HT1080 (cell line): ENCODE data around the gene CCDC88C. TPM values are rescaled to one million over a fixed set of nuclear protein-coding genes. Genes with fewer than 3 reads are reported as not detected.
A peak's percentile ranks its signal among the peaks of the same experiment; 100 is the strongest.

ENCODE experiments used
- DNase-seq: peaks from one replicate; pipeline ENCODE4 v3.0.0-alpha.2; 2015; ENCODE audit warnings: low read depth
- total RNA-seq: library from RNA; depleted of rRNA; stranded (reverse); fragments of >200 nt; shearing (Covaris generic); gene quantifications from 2 replicates; pipeline ENCODE4 v1.2.3, GENCODE V29; 2014

CCDC88C gene
- total RNA-seq, 1 experiment from 2014 or later: 13.2 TPM

DNA sequence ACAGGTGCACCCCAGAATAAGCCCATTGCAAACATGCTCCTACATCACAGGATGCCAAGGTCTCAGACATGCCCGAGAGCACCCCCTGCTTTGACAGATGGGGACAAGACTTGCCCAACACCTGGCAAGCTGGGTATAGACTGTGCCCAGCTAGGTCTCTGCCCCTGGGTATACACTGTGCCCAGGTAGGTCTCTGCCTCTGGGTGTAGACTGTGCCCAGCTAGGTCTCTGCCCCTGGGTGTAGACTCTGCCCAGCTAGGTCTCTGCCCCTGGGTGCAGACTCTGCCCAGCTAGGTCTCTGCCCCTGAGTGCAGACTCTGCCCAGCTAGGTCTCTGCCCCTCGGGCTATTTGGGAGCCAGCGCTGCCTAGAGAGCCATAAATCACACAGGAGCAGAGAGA is 85.9 kb downstream of the CCDC88C start:
- DNase-seq: no peak

DNA sequence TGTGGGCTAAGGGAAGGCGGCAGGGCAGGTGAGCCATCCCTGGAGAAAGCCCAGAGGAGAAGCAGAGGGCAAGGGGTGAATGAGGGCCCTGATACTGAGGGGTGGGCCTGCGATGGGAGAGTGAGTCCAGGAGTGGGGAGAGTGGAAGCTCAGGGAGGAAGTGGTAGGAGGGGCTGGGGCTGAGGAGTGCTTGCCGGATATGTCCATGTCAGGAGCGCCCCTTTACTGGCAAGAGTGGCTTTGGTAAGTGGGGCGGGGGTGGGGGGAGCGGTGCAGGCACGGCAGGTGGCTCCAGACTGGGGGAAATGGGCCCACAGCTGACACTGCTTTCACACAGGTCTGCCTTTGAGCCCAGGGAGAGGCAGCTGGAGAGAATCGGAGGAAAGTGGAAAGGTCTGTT is 86.8 kb downstream of the CCDC88C start:
- no peak for DNase-seq

DNA sequence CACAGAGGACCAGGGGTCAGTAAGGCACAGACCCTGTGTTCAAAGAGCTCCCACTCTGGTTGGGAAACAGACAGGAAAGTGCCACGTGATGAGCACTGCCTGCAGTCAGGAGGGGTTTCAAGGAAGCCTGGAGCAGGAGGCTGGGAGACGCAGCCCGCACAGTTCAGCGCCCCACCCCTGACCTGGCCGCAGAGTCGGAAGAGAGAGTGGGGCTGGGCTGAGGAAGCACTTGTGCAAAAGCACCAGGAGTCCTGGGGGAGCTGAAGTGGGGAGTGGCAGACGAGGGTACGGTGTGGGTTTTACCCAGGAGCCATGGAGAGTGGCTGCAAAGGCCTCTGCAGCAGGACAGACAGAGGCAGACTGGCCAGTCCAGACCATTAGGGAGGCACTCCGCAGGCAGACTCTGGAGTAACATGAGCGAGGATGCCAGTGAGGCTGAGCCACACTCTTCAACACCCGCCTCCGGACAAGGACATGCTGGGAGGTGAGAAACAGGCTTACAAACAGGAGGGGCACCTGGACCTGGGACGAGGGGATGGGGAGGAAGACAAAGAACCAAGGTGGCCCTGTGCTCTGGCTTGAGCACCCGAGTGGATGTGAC is 87.4 kb downstream of the CCDC88C start:
- DNase-seq: no peak

DNA sequence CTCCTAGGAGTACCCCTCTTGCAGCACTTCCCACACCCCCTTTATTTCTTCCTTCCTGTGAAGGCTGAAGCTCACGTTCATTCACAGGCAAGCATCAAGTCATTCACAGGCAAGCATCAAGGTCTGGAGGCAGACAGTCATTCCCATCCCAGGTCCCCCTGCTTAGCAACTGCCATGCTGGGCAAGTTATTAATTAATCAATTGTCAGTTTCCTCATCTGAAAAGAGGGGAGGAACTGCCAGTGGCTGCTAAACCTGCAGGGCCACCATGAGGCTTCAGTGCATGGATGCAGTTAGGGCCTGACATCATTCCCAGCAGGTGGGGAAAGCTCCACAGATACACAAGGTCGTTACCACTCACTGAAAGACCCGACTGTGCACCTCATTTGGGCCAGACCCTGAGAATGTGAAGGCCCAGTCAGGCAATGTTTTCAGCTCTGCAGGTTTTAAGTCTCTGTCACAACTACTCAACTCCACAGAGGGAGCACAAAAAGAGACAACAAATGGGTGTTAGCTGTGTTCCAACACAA is 88.1 kb downstream of the CCDC88C start:
- no peak for DNase-seq

DNA sequence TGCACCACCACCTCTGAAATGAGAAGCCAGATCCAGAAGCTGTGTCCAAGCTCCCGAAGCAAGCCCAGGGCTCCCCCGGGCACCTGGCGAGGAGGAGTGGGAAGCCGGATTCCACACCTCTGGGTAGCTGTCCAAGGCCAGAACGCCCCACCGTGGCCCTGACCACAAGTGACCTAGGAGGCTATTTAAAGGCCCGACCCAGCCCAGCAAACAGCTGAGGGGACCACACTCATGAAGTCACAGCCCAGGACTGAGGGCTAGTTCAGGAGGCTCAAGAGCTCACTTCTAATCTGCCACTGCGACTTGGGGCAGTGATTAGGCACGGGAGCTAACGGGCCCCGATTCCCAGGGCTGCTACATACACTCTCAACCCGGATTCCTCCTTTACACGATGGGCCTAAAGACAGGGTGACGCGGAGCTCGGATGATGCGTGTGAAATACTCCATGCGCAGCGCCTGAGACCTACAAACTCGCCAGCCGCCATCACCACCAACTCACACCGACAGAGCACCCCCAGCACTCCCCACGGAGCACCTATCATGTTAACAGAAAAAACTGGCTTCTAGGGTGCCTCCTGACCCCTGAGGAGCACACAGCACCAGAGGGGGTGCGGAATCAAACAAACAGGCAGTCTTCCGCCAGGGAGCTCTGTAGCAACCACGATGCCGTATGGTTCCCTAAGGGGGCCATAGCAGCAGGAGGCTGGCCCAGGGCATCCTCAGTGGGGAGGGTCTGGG is 89.1 kb downstream of the CCDC88C start:
- DNase-seq: no peak

DNA sequence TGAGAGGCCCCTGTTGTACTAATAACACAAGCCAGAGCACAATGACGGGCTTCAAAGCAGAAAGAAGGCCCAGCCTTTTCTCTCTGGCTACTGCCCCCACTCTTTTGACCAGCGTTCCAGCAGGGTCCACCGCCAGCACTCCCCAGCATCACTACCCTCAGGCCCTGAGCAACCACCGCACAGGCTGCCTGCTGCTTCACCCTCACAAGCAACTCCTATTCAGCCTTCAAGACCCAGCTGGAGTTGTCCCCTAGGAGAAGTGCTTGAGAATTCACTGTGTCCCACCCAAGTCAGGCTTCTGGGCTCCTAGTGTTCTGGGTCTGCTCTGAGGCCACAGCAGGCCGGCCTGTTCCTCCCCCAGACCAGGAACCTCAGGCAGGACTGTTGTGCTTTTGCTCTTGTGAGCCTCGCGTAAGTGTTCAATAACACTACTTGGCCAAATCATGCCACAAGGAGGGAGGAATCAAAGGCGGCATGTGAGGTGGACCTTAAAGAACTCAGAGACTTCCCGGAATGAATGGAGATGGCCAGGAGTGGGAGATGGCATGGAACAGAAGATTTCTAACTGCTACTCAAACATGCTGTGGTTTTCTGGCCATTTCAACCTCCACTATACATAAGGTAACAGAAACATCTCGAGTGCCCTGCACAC is 89.8 kb downstream of the CCDC88C start:
- no peak for DNase-seq

DNA sequence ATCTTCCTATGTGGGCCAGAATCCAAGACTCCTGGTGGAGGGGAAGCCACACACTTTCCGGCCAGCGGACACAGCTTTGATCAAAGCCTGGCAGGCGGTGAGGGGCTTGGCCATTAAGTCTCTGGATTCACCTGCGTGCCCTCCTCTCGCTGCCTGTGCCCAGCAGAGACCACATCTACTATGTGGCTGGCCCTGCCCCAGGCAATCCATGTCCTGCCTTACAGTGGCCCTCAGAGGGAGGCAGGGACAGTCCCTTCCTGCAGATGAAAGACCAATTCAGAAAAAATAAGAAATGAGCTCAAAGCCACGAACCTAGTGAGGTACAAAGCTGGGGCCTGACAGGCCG is 90.4 kb downstream of the CCDC88C start:
- DNase-seq: no peak

DNA sequence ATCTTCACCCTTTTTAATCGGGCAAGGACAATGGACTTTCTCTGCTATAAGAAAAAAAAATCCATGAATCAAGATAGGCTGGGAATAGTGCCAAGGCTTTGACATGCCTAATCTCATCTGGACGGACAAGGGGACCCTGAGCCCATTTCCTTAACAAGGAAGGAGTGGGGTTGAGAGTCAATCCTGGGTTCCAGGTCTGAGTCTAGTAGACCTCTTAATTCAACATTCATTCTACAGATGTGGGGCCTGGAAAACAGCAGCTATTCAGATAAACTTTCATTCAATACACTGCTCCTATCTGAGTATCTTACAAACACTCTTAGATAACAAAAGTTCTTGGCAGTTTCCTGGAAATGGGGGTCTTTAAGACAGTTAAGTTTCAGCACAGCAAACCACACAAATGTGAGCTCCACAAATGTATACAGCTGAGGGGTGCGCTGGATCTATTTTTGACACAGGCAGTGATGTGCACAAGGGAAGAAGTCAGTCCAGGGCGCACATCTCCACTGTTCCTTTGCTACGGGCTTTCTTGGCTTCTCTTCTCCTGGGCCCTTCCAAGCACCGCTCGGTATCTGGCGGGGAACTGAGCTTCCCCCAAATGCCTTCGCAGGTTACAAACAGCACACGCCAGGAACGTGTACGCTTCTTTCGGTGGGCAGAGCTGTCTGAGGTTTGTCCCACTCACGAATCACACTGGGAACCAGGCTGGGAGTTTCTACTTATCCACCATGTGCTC is 90.9 kb downstream of the CCDC88C start:
- no peak for DNase-seq

DNA sequence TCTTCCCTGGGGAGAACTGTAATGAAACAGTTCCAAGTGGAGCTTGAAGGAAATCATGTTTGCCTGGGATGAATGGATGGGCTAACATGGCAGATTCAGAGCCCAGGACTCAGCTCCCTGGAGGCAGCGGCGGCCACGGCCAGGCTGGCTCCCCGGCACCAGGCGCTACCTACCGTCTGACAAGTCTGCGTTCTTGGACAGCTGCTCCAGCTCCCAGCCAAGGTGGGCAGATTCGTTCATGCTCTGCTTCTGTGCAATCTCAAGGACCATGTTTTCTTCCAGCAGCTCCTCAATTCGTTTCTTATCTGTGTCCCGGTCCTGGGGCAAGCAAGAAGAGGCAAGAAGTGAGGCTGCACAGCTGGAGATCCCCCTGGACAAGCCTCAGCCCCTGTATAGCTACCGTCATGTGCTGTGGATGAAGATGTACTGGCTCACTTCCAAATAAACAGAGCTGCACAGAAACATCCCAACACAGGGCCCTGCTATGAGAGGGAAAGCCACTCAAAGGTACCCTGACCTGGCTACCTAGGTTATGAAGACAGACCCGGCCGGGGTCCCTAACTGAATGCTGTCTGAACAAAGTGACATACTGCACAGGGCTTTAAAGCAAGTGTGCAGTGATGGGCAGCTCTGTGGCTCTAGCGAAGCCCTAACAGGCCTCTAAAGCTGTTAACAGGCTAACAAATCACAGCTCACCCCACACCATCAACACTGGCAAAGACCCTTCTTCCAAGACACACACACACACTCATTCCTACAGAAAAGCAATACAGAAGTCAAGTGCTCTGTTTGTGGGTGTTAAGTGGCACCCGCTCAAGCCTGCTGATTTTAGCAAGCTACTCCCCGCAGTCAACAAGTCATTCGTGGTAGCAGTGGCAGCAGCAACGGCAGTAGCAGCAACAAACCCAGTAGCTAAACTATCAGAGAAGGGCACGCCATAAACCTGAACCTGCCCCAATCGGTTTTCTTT is 92.7 kb downstream of the CCDC88C start:
- DNase-seq: no peak

DNA sequence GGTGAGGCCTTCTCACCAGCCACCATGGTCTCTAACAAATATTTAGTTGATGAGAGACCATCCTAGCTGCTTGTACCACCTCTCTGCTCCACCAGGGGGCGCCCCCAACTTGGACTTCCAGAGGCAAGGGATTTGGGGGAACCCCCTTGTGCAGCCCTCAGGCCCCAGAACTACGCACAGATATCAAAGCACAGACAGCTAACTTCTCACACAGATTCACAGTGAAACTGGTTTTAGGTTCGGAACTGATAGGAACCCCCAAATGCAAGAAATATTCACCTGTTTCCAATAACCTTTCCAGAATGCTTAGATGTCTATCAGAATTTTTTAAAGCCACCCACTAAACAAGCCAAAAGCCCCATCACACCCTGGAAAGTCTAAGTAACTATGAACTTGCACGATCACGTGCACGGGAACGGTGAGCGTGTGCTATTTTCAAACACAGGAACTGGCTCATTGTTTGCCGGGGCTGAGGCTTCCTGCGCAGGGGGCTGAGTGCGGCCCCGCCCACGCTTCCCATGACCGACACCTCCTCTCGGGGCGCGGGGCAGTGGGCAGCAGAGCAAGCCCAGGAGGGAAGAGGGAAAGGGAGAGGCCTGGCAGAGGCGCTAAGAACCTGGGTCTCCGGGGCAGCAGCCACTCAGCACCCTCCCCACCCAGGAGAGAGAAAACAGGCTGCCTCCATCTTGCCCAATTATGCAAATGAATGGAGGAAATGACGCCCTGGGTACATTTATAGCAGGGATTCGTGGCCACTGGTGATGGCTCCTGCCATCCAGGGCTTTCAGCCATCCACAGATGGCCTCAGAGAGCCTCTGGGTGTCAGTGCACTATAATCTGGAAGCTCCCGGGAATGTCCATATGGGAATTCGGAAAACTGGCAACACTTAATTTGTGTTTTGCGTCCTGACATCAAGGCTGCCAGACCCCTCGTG is 93.7 kb downstream of the CCDC88C start:
- DNase-seq: peak; percentile 80

DNA sequence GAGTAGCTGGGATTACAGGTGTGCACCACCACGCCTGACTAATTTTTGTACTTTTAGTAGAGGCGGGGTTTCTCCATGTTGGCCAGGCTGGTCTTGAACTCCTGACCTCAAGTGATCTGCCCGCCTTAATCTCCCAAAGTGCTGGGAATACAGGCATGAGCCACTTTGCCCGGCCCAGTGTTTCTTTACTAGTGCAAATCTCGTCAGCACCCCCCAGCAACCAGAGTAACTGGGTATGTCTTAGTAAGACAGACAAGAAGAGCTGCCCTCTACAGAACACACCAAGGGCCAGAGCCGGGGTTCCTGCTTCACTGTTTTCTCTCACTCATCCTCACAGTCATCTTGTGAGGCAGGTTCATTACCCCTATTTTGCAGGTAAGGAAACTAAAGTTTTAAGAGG is 94.6 kb downstream of the CCDC88C start:
- DNase-seq: no peak

DNA sequence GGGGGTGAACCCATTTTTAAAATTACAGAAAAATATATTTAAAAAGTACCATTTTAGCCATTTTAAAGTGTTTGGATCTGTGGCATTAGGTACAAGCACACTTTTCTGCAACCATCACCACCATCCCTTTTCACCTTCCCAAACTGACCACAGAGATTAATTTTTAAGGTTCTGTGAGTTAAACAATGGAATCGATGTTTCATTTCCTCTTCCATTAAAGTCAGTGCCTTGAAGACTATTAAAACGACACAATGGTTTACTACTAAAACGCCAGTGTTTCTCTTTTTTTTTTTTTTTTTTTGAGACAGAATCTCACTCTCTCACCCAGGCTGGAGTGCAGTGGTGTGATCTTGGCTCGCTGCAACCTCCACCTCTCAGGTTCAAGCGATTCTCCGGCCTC is 95.0 kb downstream of the CCDC88C start:
- DNase-seq: no peak

DNA sequence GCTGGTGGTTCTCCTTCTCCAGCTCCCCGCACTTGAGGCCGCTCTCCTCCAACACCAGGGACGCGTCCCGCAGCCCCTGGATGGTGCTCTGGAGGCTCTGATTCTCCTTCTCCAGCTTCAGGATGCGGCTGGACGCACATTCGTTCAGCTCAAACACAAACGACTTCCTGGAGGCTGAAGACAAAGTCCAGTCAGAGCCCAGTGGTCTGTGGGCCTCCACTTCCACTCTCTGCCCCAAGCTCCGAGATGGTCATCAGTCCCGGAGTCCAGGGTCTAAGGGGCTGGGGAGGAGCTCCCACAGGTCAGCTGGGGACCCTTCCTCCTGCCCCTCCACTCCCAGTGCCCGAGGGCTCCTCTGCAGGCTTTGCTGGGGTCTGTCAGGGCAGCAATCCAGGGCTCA is 96.5 kb downstream of the CCDC88C start:
- no peak for DNase-seq

DNA sequence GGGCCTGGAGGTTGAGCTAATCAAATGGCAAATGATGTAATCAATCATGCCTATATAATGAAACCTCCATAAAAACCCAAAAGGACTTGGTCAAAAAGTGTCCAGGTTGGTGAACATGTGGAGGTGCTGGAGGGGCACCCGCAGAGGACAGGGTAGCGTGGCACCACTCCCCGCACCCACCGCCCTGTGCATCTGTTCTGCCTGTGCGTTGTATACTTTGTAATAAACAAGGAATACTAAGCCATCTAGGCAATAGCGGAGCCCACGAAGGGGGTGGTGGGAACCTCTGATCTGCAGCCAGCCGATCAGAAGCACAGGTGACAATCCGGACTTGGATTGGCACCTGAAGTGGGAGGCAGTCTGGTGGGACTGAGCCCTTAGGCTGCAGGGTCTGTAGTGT is 97.4 kb downstream of the CCDC88C start:
- no peak for DNase-seq

DNA sequence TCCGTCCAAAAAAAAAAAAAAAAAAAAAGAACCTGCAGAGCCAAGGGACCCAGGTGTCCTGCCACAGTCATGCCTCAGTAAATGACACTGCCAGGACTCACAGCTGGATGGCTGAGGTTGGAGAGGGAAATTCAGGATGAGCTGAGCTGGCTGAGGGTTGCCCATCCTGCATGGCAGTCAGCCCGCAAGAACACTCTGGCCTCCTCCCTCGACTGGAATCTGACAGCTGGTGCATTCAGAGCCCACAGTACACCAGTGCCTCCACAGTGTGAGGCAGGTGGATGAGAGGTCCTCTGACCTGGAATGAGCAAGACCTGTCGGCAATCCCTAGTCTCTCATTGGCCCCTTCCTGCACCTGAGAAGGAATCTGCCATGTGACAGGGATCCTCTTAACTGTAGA is 98.7 kb downstream of the CCDC88C start:
- DNase-seq: no peak

DNA sequence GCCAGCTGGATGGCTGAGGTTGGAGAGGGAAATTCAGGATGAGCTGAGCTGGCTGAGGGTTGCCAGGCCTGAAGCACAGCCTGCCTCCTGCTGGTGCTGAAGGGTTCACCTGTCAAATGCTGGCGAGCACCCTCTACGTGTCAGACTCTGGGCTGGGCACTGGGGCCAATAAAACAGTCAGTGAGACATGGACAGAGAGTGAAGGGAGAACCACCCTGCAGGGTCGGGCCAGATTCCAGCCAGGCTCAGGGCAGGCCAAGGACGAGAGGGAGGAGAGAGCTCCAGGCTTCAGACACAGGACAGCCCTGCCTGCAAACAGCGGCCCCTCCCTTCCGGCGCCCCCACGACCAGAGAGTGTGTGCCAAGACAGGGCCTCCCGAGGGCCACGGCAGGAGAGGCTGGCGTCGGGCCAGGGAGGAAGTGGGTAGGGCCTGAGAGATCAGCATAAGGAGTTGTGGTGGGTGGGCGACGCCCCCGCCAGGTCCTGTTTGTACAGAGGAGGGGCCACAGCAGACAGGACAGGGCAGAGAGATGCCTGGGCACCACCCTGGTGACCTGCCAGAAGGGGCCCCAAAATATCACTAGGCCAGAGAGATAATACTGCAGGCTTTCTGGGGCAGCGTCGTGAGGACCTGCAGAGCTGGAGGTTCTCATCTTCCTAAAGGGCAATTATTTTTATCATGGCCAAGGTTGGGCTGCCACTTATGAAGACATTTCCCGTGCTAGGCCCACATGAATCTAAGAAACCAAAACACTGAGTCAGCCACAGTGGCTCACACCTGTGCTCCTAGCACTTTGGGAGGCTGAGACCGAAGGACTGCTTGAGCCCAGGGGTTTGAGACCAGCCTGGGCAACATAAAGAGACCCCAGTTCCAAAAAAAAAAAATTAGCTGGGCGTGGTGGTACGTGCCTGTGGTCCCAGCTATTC is 100.0 kb downstream of the CCDC88C start:
- DNase-seq: peak; percentile 72

DNA sequence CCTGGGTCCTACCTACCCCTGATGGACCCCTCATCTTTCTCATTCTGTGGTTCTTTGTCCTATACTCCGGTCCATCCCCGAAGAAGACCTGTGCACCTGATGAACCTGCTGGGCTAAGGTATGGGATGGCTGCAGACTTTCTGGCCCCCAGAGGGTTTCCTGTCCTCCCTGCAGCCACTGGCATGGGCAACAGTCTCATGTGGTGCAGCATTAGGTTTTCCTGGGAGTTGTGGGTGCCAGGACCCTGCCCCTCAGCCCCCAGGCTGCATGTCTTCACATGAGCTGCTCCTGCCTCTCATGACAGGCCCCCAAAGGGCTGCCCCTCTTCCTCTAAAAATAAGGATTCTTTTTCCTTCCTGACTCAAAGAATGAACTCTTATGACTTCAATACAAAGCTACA is 100.9 kb downstream of the CCDC88C start:
- DNase-seq: no peak

DNA sequence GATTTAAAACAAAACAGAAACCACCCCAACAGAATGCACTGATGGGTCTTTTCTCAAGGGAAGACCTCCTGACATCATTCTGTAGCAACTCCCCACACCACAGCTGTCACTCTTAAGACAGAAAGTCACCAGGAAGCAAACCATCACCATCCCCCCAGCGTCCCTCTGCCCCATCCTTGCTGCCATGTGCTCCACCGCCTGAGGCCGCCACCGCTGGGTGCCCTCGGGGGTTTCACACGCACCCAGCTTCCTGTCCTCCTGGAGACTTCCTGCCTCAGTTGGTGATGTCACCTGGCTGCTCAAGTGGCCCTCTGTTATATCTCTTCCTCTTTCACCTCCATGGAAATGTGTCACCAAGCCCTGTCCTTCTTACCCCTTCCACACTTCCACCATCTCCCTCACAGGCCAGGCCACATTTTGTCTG is 101.8 kb downstream of the CCDC88C start:
- peak; percentile 55 for DNase-seq

DNA sequence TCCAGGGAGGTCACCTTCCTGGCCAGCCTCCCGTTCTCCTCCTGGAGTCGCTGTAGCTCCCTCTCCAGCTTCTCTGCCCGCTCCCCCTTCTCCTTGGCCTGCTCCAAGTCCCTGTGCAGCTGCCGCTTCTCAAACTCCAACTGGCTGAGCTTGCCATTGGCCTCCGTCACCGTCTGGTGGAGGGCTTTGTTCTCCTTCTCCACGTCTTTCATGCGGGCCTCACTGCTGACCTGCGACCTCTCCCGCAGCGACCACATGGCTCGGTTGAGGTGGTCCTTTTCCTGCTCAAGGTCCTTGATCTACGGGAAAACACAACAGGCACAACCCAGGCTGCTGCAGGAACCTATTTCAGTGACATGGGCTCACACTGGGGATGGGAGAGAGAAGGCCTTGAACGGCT is 103.8 kb downstream of the CCDC88C start:
- no peak for DNase-seq
